MM.1S (cell line): Measurements from ENCODE around the gene DEUP1.
"Not testable (repeated sequence)": the region's sequence is repeated elsewhere in the genome, so short reads cannot be mapped to it uniquely, and the experiment has no call there.

Experiments
- DNase-seq: peaks from one replicate; pipeline ENCODE4 v3.0.0-alpha.2; 2015
- H2AFZ ChIP-seq: fragments of 300-600 bp; sonication (generic); 2 replicates; pipeline ENCODE4 v1.6.0; 2016; ENCODE audit warnings: antibody characterized with exemption, low read length
- H3F3A ChIP-seq: fragments of 300-600 bp; sonication (generic); 2 replicates; pipeline ENCODE4 v1.6.1; 2016; ENCODE audit warnings: mild to moderate bottlenecking, antibody characterized with exemption, low read length, moderate library complexity, mixed read lengths; ENCODE audit not compliant: insufficient read depth
- H3K27ac ChIP-seq: fragments of 300-600 bp; sonication (generic); 2 replicates; pipeline ENCODE4 v1.5.1; 2016; ENCODE audit warnings: mild to moderate bottlenecking, low read length
- H3K27me3 ChIP-seq: fragments of 300-600 bp; sonication (generic); replicated peaks from 2 replicates; pipeline ENCODE4 v1.6.0; 2016; ENCODE audit warnings: low read length; ENCODE audit not compliant: insufficient read depth
- H3K36me3 ChIP-seq: fragments of 300-600 bp; sonication (generic); replicated peaks from 2 replicates; pipeline ENCODE4 v1.6.1; 2016; ENCODE audit warnings: mild to moderate bottlenecking, low read length, mixed read lengths; ENCODE audit not compliant: insufficient read depth
- H3K4me1 ChIP-seq: fragments of 300-600 bp; sonication (generic); 2 replicates; pipeline ENCODE4 v1.6.1; 2016; ENCODE audit warnings: low read length, mixed read lengths
- H3K4me2 ChIP-seq: fragments of 300-600 bp; sonication (generic); 2 replicates; pipeline ENCODE4 v1.6.0; 2016; ENCODE audit warnings: low read depth, low read length
- H3K4me3 ChIP-seq: fragments of 300-600 bp; sonication (generic); 2 replicates; pipeline ENCODE4 v1.5.1; 2016; ENCODE audit warnings: low read length, mixed read lengths
- H3K79me2 ChIP-seq: fragments of 300-600 bp; sonication (generic); 2 replicates; pipeline ENCODE4 v1.6.1; 2016; ENCODE audit warnings: mixed run types, low read length, mixed read lengths
- H3K9ac ChIP-seq: fragments of 300-600 bp; sonication (generic); 2 replicates; pipeline ENCODE4 v1.6.1; 2016; ENCODE audit warnings: low read length, mixed read lengths
- H3K9me2 ChIP-seq: fragments of 300-600 bp; sonication (generic); replicated peaks from 2 replicates; pipeline ENCODE4 v1.6.1; 2016; ENCODE audit warnings: mild to moderate bottlenecking, low read length, mixed read lengths; ENCODE audit not compliant: insufficient read depth
- H3K9me3 ChIP-seq: fragments of 300-600 bp; sonication (generic); replicated peaks from 2 replicates; pipeline ENCODE4 v1.6.1; 2016; ENCODE audit warnings: mild to moderate bottlenecking, low read length, mixed read lengths; ENCODE audit not compliant: insufficient read depth
- H4K20me1 ChIP-seq: fragments of 300-600 bp; sonication (generic); 2 replicates; pipeline ENCODE4 v1.6.1; 2016; ENCODE audit warnings: mild to moderate bottlenecking, low read length, moderate library complexity, mixed read lengths; ENCODE audit not compliant: insufficient read depth
- CTCF ChIP-seq: fragments of 300-600 bp; sonication (generic); IDR thresholded peaks from 2 replicates; pipeline ENCODE4 v1.5.1; 2016; ENCODE audit warnings: antibody characterized with exemption, low read length, mixed read lengths
- EZH2 ChIP-seq: fragments of 300-600 bp; sonication (generic); optimal IDR thresholded peaks from 2 replicates; pipeline ENCODE3; 2017; ENCODE audit warnings: low read depth, mild to moderate bottlenecking, antibody characterized with exemption, low read length, mixed read lengths
- EZH2phosphoT487 ChIP-seq: fragments of 300-600 bp; sonication (generic); IDR thresholded peaks from 2 replicates; pipeline ENCODE4 v1.6.1; 2018; ENCODE audit warnings: antibody characterized with exemption, low read length

DEUP1 gene

GRCh38 chr11:93291898-93292297, 38.6 kb upstream of the DEUP1 start:
- Histone ChIP-seq H3K9me2 (no peaks in the 10 kb centered on the region), H2AFZ (no peak overlapping the region), H3K9ac (no peak overlapping the region), H3K79me2 (no peaks in the 10 kb centered on the region), H3K4me3 (no peak overlapping the region), H3K4me2 (no peak overlapping the region), H3K4me1 (no peaks in the 10 kb centered on the region), H3K27ac (no peak overlapping the region), H3K36me3 (no peaks in the 10 kb centered on the region), H3K9me3 (no peaks in the 10 kb centered on the region), H3F3A (no peaks in the 10 kb centered on the region), H4K20me1 (no peaks in the 10 kb centered on the region), H3K27me3 (no peaks in the 10 kb centered on the region)
- TF ChIP-seq EZH2 (no peak), EZH2phosphoT487 (no peak), CTCF (no peak)
- DNase-seq, result no peak

- no peak for DNase-seq
- no peak for TF ChIP-seq EZH2phosphoT487
- no peak for TF ChIP-seq EZH2
- TF ChIP-seq CTCF, result no peak
- Histone ChIP-seq H3K4me3 (no peak overlapping the region), H3K36me3 (no peaks in the 10 kb centered on the region), H3F3A (no peaks in the 10 kb centered on the region), H4K20me1 (no peaks in the 10 kb centered on the region), H2AFZ (no peak overlapping the region), H3K9me2 (no peaks in the 10 kb centered on the region), H3K4me2 (no peak overlapping the region), H3K9ac (no peak overlapping the region), H3K27me3 (no peaks in the 10 kb centered on the region), H3K4me1 (no peaks in the 10 kb centered on the region), H3K27ac (no peak overlapping the region), H3K79me2 (no peaks in the 10 kb centered on the region), H3K9me3 (no peaks in the 10 kb centered on the region)
These were observed 34.5 kb upstream of the DEUP1 start for GRCh38 chr11:93295921-93296575.

GRCh38 chr11:93303689-93304088, 26.9 kb upstream of the DEUP1 start:
- Histone ChIP-seq H3K4me3 (no peak overlapping the region), H3K9ac (no peak overlapping the region), H3K36me3 (no peaks in the 10 kb centered on the region), H3F3A (no peaks in the 10 kb centered on the region), H3K27me3 (no peaks in the 10 kb centered on the region), H3K4me1 (no peaks in the 10 kb centered on the region), H3K9me2 (no peaks in the 10 kb centered on the region), H3K27ac (no peak overlapping the region), H3K79me2 (no peaks in the 10 kb centered on the region), H4K20me1 (no peaks in the 10 kb centered on the region), H3K4me2 (no peak overlapping the region), H3K9me3 (no peaks in the 10 kb centered on the region), H2AFZ (no peak overlapping the region)
- no peak for DNase-seq
- TF ChIP-seq EZH2phosphoT487 (no peak), CTCF (no peak), EZH2 (no peak)

GRCh38 chr11:93314399-93314798, 16.1 kb upstream of the DEUP1 start:
- not testable (repeated sequence) for H3K9me3 ChIP-seq, DNase-seq, H3K9ac ChIP-seq, H3K36me3 ChIP-seq, H3K4me3 ChIP-seq, H3K4me1 ChIP-seq, H3K4me2 ChIP-seq, H3K9me2 ChIP-seq, H3K79me2 ChIP-seq, H3K27ac ChIP-seq, H2AFZ ChIP-seq, H4K20me1 ChIP-seq, H3K27me3 ChIP-seq, H3F3A ChIP-seq
